CD4-positive, alpha-beta memory T cell (primary cell): ENCODE results near the gene UNG. TPM values are rescaled to one million over a fixed set of nuclear protein-coding genes. Genes with fewer than 3 reads are reported as not detected.
"Not testable (repeated sequence)": the region's sequence is repeated elsewhere in the genome, so short reads cannot be mapped to it uniquely, and the experiment has no call there.

Source experiments
- CTCF ChIA-PET: fragments of 350-600 bp; sonication (Branson Sonifier 250); formaldehyde crosslinking; loops from one replicate; lab custom pipeline; 2021; ENCODE audit warnings: inconsistent platforms; ENCODE audit not compliant: partially characterized antibody; lab: Charles Lee
- POLR2A ChIA-PET: fragments of 350-600 bp; sonication (Branson Sonifier 250); formaldehyde crosslinking; loops from one replicate; lab custom pipeline; 2021; ENCODE audit not compliant: partially characterized antibody; lab: Charles Lee
- DNase-seq, 5 donors: peaks; one replicate each; pipeline versions ENCODE4 v3.0.0 to v3.0.0-alpha.2; 2020 to 2022; ENCODE audit warnings: mixed read lengths in 1 of 5
- H3K27ac ChIP-seq: one replicate; pipeline ENCODE4 v1.7.0; 2013; ENCODE audit warnings: low read depth, low read length
- H3K27me3 ChIP-seq: 2 replicates; pipeline ENCODE4 v1.7.0; 2013; ENCODE audit warnings: mild to moderate bottlenecking, low read length, moderate library complexity; ENCODE audit not compliant: insufficient read depth
- H3K36me3 ChIP-seq: 2 replicates; pipeline ENCODE4 v1.7.0; 2013; ENCODE audit warnings: mild to moderate bottlenecking, low read length, moderate library complexity; ENCODE audit not compliant: insufficient read depth
- H3K4me1 ChIP-seq: 2 replicates; pipeline ENCODE4 v1.7.0; 2013; ENCODE audit warnings: mild to moderate bottlenecking, low read length, moderate library complexity; ENCODE audit not compliant: insufficient read depth
- H3K4me3 ChIP-seq, 2 donors: one replicate each; pipeline ENCODE4 v1.7.0; 2013; ENCODE audit warnings: low read length in 2 of 2, mild to moderate bottlenecking in 1 of 2
- H3K9me3 ChIP-seq, 2 donors: one replicate each; pipeline ENCODE4 v1.7.0; 2013; ENCODE audit warnings: low read length in 2 of 2, control low read depth in 1 of 2; ENCODE audit not compliant: control insufficient read depth in 1 of 2
- H3K27ac Mint-ChIP-seq, 7 donors: one replicate each; pipeline ENCODE4 v1.8.0; 2020 to 2021; ENCODE audit warnings: mixed read lengths in 7 of 7, mild to moderate bottlenecking in 6 of 7, inconsistent platforms in 3 of 7, moderate library complexity in 3 of 7
- H3K27me3 Mint-ChIP-seq, 2 donors: one replicate each; pipeline ENCODE4 v1.8.0; 2020 to 2021; ENCODE audit warnings: mixed read lengths in 2 of 2
- H3K36me3 Mint-ChIP-seq, 2 donors: one replicate each; pipeline ENCODE4 v1.8.0; 2020 to 2021; ENCODE audit warnings: mixed read lengths in 2 of 2, inconsistent platforms in 1 of 2, mild to moderate bottlenecking in 1 of 2
- H3K4me1 Mint-ChIP-seq, 4 donors: one replicate each; pipeline ENCODE4 v1.8.0; 2020 to 2021; ENCODE audit warnings: mixed read lengths in 4 of 4, mild to moderate bottlenecking in 1 of 4
- H3K4me3 Mint-ChIP-seq, 8 donors: one replicate each; pipeline ENCODE4 v1.8.0; 2020 to 2021; ENCODE audit warnings: mixed read lengths in 8 of 8, mild to moderate bottlenecking in 7 of 8, moderate library complexity in 6 of 8, inconsistent platforms in 3 of 8
- H3K9me3 Mint-ChIP-seq, 8 donors: one replicate each; pipeline ENCODE4 v1.8.0; 2020 to 2021; ENCODE audit warnings: mixed read lengths in 8 of 8, mild to moderate bottlenecking in 5 of 8, inconsistent platforms in 3 of 8, moderate library complexity in 1 of 8
- intact Hi-C: fragments of 100-400 bp; cut with micrococcal nuclease; formaldehyde crosslinking; loops from one replicate; pipeline ENCODE4 v1.15.1; 2023
- polyA plus RNA-seq, 2 donors: library from polyadenylated mRNA; unstranded; fragments of 300-500 nt; fragmentation: Illumina TruSeq; gene quantifications; one replicate each; pipeline ENCODE4 v1.2.3, GENCODE V29; 2021
- total RNA-seq, 2 experiments: library from RNA; stranded (reverse); gene quantifications; one replicate each; pipeline ENCODE4 v1.2.3, GENCODE V29; 2021

The UNG gene
- total and polyA plus RNA-seq, 4 experiments from 2014 or later = 18.5 to 47.1 (median 31.3) TPM

- ChIA-PET POLR2A (no interaction called here), CTCF (interaction anchor here (1.3 kb wide), 1 partner anchor 22 kb away, joined by 4 read pairs; no protein-coding TSS in a partner anchor)
Measured at GRCh38 chr12:109134186-109134917, 37.0 kb downstream of the UNG start.

GRCh38 chr12:109137055-109137454 is 39.7 kb downstream of the UNG start:
- Histone ChIP-seq H3K27ac (no peak overlapping the region), H3K27me3 (no peaks in the 10 kb centered on the region), H3K4me1 (no peaks in the 10 kb centered on the region), H3K4me3 (no peak overlapping the region), H3K36me3 (no peaks in the 10 kb centered on the region), H3K9me3 (no peaks in the 10 kb centered on the region)
- H3K4me1 Mint-ChIP-seq = peaks cover 0 to 5% (median 1%) of the 10 kb centered on the region in 4 donors
- DNase-seq = no peak
- no peak overlapping the region for H3K4me3 Mint-ChIP-seq
- peaks cover 0 to 11% (median 8%) of the 10 kb centered on the region in 8 donors for H3K9me3 Mint-ChIP-seq
- peaks cover 0 to 2% of the 10 kb centered on the region in 2 donors for H3K27me3 Mint-ChIP-seq
- ChIA-PET CTCF (no interaction called here), POLR2A (no interaction called here)
- intact Hi-C loops = no loop called here
- peaks cover 3 to 5% of the 10 kb centered on the region in 2 donors for H3K36me3 Mint-ChIP-seq
- no peak overlapping the region for H3K27ac Mint-ChIP-seq

More at GRCh38 chr12:109134186-109134917, 37.0 kb downstream of the UNG start:
- Mint-ChIP-seq H3K36me3 (peaks cover 0 to 3% of the 10 kb centered on the region in 2 donors), H3K4me1 (no peaks in the 10 kb centered on the region), H3K9me3 (peaks cover 0 to 11% (median 8%) of the 10 kb centered on the region in 8 donors), H3K4me3 (no peak overlapping the region), H3K27ac (no peak overlapping the region), H3K27me3 (peaks cover 0 to 2% of the 10 kb centered on the region in 2 donors)
- intact Hi-C loops = no loop called here
- Histone ChIP-seq H3K27ac (no peak overlapping the region), H3K36me3 (no peaks in the 10 kb centered on the region), H3K27me3 (no peaks in the 10 kb centered on the region), H3K4me1 (no peaks in the 10 kb centered on the region), H3K9me3 (no peaks in the 10 kb centered on the region), H3K4me3 (no peak overlapping the region)
- DNase-seq = no peak

GRCh38 chr12:109139360-109139759 is 42.0 kb downstream of the UNG start:
- H3K36me3 Mint-ChIP-seq = peaks cover 3 to 5% of the 10 kb centered on the region in 2 donors
- peaks cover 5 to 16% (median 7%) of the 10 kb centered on the region in 4 donors for H3K4me1 Mint-ChIP-seq
- Histone ChIP-seq H3K36me3 (no peaks in the 10 kb centered on the region), H3K27me3 (no peaks in the 10 kb centered on the region), H3K4me1 (no peaks in the 10 kb centered on the region), H3K4me3 (no peak overlapping the region), H3K27ac (no peak overlapping the region), H3K9me3 (no peaks in the 10 kb centered on the region)
- no peak for DNase-seq
- H3K27me3 Mint-ChIP-seq = peaks cover 0 to 2% of the 10 kb centered on the region in 2 donors
- CTCF ChIA-PET = no interaction called here
- no peak overlapping the region for H3K27ac Mint-ChIP-seq
- H3K9me3 Mint-ChIP-seq = peaks cover 0 to 11% (median 8%) of the 10 kb centered on the region in 8 donors
- intact Hi-C loops = no loop called here
- no peak overlapping the region for H3K4me3 Mint-ChIP-seq
- POLR2A ChIA-PET = no interaction called here

- no peak for DNase-seq
- H3K27ac Mint-ChIP-seq = no peak overlapping the region
- no peak overlapping the region for H3K4me3 Mint-ChIP-seq
- ChIA-PET CTCF (no interaction called here), POLR2A (no interaction called here)
- no peak overlapping the region for H3K27ac ChIP-seq
- H3K27me3 ChIP-seq = no peaks in the 10 kb centered on the region
- H3K4me1 ChIP-seq = no peaks in the 10 kb centered on the region
- H3K27me3 Mint-ChIP-seq = peaks cover 0 to 2% of the 10 kb centered on the region in 2 donors
- H3K4me3 ChIP-seq = no peak overlapping the region
- peaks cover 3 to 5% of the 10 kb centered on the region in 2 donors for H3K36me3 Mint-ChIP-seq
- H3K9me3 ChIP-seq = no peaks in the 10 kb centered on the region
- H3K4me1 Mint-ChIP-seq = peaks cover 5 to 16% (median 7%) of the 10 kb centered on the region in 4 donors
- peaks cover 0 to 11% (median 8%) of the 10 kb centered on the region in 8 donors for H3K9me3 Mint-ChIP-seq
- intact Hi-C loops = no loop called here
- H3K36me3 ChIP-seq = no peaks in the 10 kb centered on the region
Measured at GRCh38 chr12:109139791-109140190, 42.4 kb downstream of the UNG start.

GRCh38 chr12:109140560-109140959 is 43.2 kb downstream of the UNG start:
- intact Hi-C loops = no loop called here
- ChIA-PET POLR2A (no interaction called here), CTCF (interaction anchor here (1.4 kb wide), 1 partner anchor 25 kb away, joined by 3 read pairs; no protein-coding TSS in a partner anchor)
- Mint-ChIP-seq H3K4me1 (peaks cover 5 to 16% (median 7%) of the 10 kb centered on the region in 4 donors), H3K4me3 (no peak overlapping the region), H3K36me3 (peaks cover 3 to 4% of the 10 kb centered on the region in 2 donors), H3K27ac (no peak overlapping the region), H3K9me3 (peaks cover 0 to 11% (median 7%) of the 10 kb centered on the region in 8 donors), H3K27me3 (peaks cover 0 to 2% of the 10 kb centered on the region in 2 donors)
- H3K9me3 ChIP-seq = no peaks in the 10 kb centered on the region
- no peaks in the 10 kb centered on the region for H3K4me1 ChIP-seq
- H3K4me3 ChIP-seq = no peak overlapping the region
- no peaks in the 10 kb centered on the region for H3K36me3 ChIP-seq
- no peak for DNase-seq
- no peaks in the 10 kb centered on the region for H3K27me3 ChIP-seq
- H3K27ac ChIP-seq = no peak overlapping the region

- no peak overlapping the region for H3K4me3 Mint-ChIP-seq
- ChIA-PET CTCF (no interaction called here), POLR2A (no interaction called here)
- H3K36me3 ChIP-seq = no peaks in the 10 kb centered on the region
- H3K36me3 Mint-ChIP-seq = peaks cover 3% of the 10 kb centered on the region in 2 donors
- no peaks in the 10 kb centered on the region for H3K9me3 ChIP-seq
- H3K4me1 ChIP-seq = no peaks in the 10 kb centered on the region
- H3K27ac Mint-ChIP-seq = no peak overlapping the region
- H3K9me3 Mint-ChIP-seq = no peaks in the 10 kb centered on the region
- no peak overlapping the region for H3K4me3 ChIP-seq
- H3K4me1 Mint-ChIP-seq = peaks cover 5 to 16% (median 7%) of the 10 kb centered on the region in 4 donors
- no peak for DNase-seq
- intact Hi-C loops = no loop called here
- no peak overlapping the region for H3K27ac ChIP-seq
- no peaks in the 10 kb centered on the region for H3K27me3 ChIP-seq
- H3K27me3 Mint-ChIP-seq = peaks cover 0 to 1% of the 10 kb centered on the region in 2 donors
Measured at GRCh38 chr12:109144224-109144623, 46.8 kb downstream of the UNG start.

GRCh38 chr12:109147126-109147525 is 49.7 kb downstream of the UNG start:
- H3K27ac Mint-ChIP-seq, H3K36me3 ChIP-seq, H3K27me3 Mint-ChIP-seq, H3K9me3 Mint-ChIP-seq, H3K9me3 ChIP-seq, H3K27me3 ChIP-seq, POLR2A ChIA-PET, H3K4me3 ChIP-seq, H3K27ac ChIP-seq, H3K4me3 Mint-ChIP-seq, H3K4me1 ChIP-seq, DNase-seq, H3K36me3 Mint-ChIP-seq, intact Hi-C loops: not testable (repeated sequence)
- H3K4me1 Mint-ChIP-seq = peaks cover 3 to 11% (median 7%) of the 10 kb centered on the region in 4 donors
- CTCF ChIA-PET = interaction anchor here (0.6 to 2.9 kb wide), 2 partner anchors 9 to 34 kb away, joined by 3 to 15 read pairs; no protein-coding TSS in a partner anchor
